Measurements from ENCODE around the gene CTU1. TPM values are rescaled to one million over a fixed set of nuclear protein-coding genes. Genes with fewer than 3 reads are reported as not detected.

CTU1 gene
- total RNA-seq, 1 experiment from 2014 or later: 2.8 TPM

DNA sequence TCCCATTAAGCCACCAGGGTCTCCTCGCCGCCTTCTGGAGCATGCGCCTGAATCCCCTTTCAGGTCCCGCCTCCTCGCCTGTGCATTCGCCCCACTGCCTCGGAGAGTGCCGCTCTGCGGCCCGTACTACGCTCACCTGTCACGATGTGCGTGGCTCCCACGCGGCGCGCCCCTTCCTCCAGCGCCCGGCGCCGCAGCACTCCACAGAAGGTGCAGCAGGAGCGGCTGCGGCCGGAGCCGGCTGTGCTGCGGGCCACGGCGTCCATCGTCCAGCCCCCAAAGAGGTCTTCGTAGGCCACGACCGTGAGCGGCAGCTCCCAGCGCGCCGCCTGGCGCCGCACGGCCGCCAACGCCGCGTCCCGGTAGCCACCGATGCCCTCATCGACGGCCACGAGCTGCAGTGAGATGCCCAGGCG is 4.3 kb downstream of the CTU1 start:
- no peak for DNase-seq (ENCODE audit: low spot score)

DNA sequence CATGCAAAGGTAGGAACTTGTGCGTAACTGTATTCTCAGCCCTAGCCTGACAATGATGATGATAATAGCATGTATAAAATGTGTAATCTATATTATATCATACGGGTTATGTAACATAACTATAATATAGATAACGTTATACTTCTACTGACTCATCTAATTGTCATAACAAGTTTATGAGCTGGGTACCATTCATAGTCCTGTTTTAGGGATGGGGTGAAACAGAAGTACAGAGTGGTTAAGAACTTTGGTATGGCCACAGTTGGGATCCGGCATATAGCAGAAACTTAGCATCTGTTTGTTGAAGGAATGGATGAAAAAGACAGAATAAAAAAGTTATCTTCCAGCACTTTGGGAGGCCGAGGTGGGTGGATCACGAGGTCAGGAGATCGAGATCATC is 5.2 kb downstream of the CTU1 start:
- DNase-seq (ENCODE audit: low spot score): no peak

DNA sequence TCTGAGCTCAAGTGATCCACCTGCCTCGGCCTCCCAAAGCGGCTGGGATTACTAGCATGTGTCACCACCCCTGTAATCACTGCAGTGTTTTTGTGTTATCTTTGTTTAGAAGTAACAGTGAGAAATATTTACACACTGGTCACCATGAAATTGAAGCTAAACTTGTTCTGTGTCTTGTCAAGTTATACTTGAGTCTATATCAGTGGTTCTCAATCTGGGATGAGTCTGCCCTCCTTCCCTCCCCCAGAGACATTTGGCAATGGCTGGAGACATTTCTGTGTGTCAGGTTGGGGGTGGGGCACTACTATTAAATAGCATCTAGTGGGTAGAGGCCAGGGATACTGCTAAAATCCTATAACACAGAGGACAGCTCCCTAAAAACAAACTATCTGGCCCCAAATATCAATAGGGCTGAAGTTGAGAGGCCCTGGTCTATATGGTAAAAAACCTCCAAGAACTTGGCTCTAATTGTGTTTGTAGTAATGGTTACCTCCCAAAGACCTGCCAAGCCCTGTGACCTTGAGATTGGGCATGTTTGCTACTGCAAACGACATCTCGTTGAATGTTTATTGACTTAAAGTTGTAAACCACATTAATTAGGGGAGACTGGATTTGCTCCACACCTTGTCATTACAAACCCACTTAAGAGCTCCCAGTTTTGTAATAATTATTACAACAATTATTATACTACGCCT is 6.9 kb downstream of the CTU1 start:
- no peak for DNase-seq (ENCODE audit: low spot score)

DNA sequence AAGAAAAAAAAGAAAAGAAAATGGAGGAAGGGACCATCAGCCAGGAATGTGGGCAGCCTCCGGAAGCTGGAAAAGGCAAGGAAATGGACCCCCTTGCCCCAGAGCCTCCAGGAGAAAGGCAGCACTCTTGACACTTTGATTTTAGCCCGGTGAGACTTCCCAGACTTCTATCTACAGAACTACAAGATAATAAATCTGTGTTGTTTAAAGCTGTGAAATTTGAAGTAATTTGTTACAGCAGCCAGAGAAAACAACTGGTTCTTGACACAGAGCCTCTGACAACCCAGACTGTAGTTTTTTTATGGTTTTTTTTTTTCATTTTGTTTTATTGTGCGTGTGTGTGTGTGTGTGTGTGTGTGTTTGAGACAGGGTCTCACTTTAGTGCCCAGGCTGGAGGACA is 7.6 kb downstream of the CTU1 start:
- DNase-seq (ENCODE audit: low spot score): no peak

DNA sequence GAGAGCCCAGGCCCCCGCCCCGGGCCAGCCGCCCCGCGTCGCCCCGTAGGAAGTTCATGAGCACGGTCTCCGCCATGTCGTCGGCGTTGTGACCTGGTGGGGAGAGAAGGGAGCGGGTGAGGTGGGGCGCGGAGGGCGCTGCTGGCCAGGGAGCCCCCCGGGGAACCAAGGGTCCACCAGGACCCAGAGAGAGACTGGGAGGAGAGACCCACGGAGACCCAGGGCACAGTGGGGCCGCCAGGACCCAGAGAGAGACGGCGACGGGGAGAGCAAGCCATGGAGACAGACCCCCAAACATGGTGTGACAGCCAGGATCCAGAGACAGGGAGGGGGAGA is 9.2 kb downstream of the CTU1 start:
- no peak for DNase-seq (ENCODE audit: low spot score)

DNA sequence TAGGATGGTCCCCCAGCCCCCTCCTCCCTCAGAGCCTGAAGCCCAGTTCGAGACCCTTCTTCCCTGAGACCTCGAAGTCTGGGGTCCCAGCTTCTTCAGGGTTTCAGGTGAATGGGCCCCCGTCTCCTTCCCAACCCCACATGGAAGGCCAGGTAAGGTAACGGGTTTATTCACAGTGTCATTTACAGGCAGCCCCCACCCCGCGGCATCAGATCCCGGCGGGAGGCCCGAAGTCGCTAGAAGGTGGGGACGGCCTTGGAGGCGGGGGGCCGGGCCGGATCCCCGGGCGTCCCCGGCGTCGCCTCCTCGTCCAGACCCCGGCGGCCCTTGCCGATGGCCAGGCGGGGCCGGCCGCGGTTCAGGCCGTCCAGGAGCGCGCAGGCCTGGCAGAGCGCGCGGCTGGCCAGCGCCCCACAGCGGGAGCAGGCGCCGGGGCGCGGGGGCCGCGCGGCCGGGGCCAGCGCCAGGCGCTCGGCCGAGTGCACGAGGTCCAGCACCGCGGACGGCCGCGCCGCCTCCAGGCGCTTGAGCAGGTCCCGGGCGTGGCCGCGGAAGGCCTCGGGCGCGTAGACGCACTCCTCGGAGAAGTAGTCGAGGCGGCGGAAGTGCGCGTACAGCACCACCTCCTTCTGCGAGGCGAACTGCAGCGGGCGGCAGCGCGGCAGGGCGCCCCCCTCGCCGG is 9.7 kb downstream of the CTU1 start:
- no peak for DNase-seq (ENCODE audit: low spot score)

DNA sequence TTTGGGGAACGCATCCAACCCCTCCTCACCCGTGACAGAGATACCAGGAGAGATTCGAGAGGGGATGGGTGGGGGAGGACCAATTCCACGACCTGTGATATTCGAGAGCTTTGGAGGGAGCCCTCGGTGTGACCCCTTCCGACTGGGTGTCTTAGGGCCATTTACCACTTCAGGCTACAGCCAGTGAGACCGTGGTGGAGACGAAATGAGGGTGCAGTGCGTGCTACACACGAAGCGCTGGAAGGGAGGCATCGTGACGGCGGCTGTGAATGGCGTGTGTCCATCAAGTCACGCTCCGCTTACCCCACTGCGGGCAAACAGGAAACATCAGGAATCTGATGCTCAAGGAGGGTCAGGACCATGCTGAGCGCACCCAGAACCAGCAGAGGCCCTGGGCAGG is 10.4 kb downstream of the CTU1 start:
- DNase-seq (ENCODE audit: low spot score): no peak

DNA sequence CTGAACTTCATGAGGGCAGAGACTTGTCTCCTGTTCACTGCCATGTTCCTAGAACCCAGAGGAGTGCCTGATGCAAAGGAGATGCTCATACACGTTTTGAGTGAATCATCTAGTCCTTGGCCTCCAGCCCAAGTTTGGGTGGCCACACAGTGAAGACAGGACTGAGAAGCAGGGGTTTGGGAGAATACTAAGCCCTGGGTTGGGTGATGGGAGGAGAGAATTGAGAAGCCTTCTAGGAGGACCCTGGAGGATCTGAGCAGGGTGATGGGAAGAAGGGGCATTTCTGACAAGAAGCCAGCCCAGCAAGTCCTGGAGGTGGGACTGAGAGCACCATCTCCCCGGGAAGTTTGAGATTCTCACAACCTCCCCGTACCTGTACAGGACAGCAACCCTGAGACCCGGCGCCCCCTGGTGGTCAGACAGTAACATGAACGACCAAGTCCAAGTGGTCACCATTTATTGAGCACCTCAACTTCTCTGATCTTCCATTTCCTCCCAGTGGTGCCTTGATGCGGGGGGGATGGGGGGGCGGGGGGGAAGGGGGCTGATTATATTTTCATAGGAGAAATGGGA is 11.0 kb downstream of the CTU1 start:
- DNase-seq (ENCODE audit: low spot score): peak; percentile 50

DNA sequence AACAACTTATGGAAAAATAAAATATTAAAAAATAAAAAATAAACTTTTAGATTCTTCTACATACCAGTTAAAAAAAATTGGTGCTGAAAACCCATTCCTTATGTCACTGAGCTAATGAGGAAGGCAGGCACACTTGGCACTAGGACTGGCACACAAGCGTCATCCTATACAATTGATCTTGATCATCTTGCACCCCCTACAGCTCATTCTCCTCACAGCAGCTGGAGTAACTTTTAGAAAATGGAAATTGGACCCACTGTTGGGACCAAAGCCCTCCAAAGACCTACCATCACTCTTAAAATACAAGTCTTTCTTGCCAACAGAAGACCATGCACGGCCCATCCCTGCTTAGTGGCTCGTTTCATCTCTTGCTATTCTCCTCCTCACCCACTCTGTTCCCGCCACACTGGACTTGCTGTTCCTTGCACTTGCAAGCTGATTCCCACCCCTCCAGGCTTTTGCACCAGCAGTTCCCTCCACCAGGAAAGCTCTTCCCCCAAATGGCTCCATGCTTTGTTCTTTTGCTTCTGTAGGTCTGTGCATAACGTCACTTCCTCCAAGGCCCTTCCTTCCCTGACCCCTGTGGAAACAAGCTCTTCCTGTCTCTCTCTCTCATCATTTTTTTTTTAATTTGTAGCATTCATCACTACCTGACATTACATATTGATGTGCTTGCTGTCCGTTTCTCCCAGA is 11.6 kb downstream of the CTU1 start:
- no peak for DNase-seq (ENCODE audit: low spot score)

DNA sequence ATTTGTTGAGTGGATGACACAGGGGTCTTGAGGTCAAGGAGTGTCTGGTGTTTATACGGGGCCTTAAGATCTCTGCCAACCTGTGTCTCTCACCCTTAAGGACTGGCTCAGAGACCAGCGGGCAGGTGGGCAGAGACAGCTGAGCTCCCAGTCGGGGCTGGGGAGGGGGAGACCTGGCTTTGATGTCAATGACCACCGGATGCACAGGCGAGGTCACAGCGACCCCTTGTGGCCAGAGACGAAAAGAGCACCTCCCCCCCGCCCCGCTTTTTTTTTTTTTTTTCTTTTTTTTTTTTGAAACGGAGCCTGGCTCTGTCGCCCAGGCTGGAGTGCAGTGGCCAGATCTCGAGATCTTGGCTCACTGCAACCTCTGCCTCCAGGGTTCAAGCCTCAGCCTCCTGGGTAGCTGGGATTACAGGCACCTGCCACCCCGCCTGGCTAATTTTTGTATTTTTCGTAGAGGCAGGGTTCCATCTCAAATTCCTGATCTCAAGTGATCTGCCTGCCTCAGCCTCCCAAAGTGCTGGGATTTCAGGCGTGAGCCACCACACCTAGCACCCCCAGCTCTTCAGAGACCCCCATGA is 13.4 kb downstream of the CTU1 start:
- no peak for DNase-seq (ENCODE audit: low spot score)

DNA sequence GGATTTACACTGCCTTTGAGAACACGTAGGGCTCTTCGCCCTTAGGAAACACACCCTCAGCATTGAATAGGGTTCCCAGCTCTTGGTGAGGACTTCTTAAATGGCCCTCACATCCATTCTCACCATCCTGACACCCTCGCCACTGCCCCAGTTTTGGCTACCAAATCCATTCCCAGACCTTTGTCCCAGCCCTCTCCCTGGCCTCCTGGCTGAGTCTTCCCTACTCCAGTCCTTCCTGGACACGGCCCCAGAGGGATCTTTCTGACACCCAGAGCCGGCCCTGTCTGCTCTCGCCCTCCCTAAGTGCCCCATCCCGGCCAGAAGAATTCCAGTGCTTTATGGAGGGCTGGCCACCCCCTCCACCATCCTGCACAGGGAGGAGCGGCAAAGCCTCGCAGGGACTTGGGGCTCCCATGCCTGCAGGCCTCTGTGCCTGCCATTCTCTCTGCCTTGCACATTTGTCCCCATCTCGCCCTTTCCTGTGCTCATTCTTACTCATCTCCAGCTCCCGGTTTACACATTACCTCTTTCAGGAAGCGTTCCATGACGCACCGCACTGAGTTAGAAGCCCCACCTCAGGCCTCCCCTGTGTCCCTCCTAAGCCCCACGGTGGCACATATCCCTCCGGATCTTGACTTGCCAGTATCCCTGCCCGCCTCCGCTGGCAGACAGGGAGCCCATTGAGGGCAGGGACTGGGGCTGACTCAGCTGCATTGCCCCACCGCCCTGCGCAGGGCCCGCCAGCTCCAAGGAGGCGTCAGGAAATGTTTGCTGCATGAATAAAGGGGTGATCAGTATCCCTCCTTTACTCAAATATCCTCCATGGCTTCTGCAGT is 14.5 kb downstream of the CTU1 start:
- DNase-seq (ENCODE audit: low spot score): no peak

DNA sequence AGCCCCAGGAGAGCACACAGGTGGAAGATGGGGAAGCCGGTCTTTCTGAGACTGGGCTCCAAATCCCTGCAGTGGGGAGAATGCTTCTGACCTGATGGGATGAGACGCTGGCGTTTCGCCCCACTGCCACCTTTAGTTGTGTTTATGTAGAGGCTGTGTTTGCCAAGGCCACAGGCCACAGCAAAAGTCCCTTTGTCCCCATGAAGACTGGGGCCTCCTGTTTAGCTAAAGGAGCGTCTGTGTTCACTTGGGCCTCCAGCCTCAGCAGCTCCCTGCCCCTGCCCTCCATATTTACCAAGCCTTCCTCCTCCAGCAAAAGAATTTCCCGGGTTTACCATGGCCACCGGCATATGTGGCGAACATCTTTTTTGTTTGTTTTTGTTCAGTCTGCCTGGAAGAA is 15.1 kb downstream of the CTU1 start:
- no peak for DNase-seq (ENCODE audit: low spot score)

DNA sequence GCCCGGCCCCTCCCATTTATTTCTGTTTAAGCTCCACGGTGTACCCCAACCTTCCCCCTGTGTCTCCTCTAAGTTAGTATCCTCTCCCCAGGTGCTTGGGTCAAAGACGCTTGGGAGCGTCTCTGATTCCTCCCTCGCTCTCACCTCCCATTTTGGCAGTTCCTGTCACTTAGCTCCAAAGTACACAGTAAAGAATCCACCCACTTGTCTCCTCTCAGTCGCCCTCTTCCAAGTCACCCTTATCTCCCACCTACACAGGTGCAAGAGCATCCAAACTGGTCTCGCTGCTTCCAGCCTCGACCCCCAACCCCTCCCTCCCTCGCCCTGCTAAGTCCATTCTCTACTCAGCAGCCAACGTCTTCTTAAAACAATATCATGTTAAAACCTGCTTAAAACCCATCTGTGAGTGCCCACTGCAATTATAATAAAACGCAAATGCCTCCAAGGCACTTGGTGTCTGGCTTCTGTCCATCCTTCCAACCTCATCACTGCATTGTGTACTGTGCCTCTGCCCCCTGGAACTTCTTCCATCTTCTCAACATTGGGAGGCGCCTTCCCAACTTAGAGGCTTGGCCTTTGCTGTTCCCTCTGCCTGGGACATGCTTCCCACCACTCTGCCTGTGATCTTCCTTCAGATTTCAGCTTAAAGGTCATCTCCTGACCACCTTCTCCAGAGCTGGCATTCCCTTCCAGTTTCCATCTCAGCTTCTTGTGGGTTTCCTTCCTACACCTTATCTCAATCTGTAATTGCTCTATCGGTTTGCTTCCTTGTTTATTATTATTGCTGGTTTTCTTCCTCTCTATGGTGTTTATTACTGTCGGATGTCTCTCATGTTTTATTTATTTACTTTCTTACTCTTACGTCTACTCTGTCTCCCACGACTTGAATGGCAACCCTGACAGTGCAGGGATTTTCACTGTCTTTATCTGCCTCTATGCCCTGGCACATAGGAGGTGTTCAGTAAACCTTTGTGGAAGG is 16.0 kb downstream of the CTU1 start:
- DNase-seq (ENCODE audit: low spot score): no peak

DNA sequence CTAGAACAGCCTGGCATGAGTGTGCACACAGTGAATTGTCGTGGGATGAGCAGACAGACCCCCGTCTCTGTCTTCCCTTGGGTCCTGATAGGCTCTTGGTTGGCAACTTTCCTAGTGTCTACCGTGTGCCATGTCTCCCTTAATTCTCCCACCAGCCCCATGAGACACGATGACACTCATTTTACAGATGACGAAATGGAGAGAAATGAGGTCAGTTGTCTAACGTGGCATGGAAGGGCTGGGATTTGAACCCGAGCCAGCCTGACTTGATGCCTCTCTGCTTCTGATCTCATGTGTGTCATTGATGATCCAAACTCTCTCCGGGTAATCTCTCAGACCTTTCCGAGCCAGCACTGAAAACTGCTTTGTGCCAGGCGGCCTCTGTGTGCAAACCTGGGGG is 17.1 kb downstream of the CTU1 start:
- DNase-seq (ENCODE audit: low spot score): no peak

DNA sequence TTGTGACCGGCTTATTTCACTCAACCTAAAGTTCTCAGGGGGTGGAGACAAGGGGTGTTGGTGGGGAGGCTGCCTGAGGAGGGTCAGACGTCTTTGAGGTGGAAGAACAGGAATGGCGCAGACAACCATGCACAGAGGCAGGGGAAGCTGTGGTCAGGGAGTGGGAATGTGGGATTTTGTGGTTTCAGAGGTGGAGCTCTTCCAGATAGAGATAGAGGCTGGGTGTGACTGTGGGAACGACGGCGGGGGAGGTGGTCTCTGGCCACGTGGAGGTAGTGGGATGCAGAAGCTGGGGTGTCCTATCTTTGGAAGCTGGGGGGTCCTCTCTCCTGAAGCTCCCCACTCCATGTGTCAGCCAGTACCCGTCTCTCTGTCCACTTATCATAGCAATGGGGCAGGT is 17.7 kb downstream of the CTU1 start:
- DNase-seq (ENCODE audit: low spot score): no peak

DNA sequence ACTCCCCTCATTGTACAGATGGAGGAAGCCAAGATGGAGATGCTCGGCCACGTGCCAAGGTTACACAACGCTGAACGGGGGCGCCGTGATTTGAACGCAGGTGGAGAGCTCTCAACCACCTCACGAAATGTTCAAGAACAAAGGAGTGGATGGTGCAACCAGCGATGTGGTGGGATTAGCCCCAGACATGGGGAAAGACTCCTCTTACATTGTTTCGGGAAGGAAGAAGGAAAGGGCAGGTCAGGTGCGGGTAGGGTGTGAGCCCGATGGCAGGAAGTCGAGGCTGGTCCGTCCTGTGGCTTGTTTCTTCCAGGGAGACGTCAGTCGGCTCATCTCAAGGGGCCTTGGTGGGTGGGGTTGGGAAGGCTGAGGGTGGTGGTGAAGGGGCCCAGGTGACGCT is 18.4 kb downstream of the CTU1 start:
- no peak for DNase-seq (ENCODE audit: low spot score)

DNA sequence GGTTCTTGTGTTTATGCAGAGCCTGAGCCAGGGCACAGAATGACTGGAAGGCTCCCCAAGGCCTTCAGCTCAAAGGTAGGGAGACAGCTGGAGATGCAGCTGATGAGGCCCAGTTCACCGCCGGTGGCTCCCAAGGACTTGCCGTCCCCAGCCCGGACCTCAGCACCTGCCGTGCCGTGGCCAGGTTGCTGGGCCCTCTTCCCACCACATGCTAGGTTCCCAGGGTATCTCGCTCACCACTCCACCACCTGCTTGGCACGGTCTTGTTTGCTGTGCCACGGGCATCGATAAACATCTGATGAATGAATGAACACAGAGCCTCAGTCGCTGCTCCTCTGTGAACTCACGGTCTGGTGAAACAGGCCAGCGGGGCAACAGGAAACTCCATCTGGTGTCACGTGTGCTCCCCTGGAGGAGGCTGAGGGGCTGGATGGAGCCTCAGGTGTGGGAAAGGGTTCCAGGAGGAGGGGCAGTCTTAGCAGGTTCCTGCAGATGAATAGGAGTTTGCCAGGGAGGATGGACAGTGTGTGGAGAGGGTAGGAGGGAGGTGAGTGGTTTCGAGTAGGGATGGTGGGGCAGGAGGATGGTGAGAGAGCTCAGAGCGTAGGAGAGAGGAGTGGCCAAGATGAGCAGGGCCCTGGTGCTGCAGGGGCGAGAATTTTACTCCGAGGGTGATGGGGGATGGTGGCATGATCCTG is 21.9 kb downstream of the CTU1 start:
- DNase-seq (ENCODE audit: low spot score): no peak

DNA sequence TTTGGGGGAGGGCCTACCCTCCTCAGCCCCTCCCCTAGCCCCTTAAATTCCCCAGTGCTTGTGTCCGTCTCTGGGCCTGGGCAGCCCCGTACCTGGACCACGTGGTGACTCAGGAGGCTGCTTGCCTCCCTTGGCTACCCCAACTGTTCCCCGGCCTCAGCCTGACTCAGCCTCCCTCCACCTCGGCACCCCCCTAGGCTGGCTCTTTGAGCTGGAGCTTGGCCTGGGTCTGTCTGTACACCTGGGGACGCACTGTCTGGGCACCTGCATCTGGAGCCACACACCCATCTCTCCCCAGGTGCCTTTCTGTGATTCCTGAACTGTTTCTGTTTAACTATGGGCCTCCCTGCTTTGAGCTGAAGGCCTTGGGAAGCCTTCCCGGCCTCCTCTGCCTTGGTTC is 23.7 kb downstream of the CTU1 start:
- DNase-seq (ENCODE audit: low spot score): no peak

DNA sequence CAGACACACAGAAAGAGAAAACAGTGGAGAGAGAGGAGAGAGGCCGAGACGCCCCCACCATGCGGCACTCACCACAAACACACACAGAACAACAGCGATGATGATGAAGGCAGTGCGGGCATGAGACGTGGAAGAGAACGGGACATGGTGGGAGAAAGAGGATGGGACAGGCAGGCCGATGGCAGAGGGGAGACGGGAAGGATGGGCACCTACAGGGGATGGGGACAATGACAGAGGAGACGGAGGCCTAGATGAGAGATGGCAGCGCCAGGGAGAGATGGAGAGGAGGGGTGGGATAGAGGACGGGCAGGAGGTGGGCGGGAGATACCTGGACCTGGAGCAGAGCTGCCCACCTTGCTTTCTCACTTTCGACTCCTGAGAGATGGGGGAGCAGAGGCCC is 24.4 kb downstream of the CTU1 start:
- DNase-seq (ENCODE audit: low spot score): no peak

DNA sequence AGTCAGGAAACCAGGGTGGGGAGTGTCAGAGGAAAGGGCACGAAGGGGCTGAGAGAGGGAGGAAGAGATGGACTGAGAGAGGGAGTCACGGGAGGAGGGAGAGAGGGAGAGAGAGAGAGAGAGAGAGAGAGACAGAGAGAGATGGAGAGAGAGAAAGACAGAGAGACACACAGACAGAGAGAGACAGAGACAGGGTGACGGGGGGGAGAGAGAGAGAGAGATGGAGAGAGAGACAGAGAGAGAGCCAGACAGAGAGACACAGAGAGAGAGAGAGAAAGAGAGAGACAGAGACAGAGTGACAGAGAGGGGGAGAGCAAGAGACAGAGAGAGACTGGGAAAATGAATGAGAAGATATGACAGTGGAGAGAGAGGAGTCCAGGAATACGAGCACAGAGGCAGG is 25.0 kb downstream of the CTU1 start:
- DNase-seq (ENCODE audit: low spot score): no peak

Data from H4 (cell line).